HG02973 (cell line): ENCODE data around the gene TMEM205.
A peak's percentile ranks its signal among the peaks of the same experiment; 100 is the strongest.

Experiments used
- ATAC-seq: cut with Tn5 transposase; IDR thresholded peaks from one replicate; pipeline ENCODE4 v1.9.1; 2021; ENCODE audit warnings: moderate library complexity; ENCODE audit not compliant: unreplicated experiment

Gene TMEM205

GRCh38 chr19:11304936-11305335, 41.1 kb downstream of the TMEM205 start:
- ATAC-seq = no peak

GRCh38 chr19:11300811-11301120, 45.3 kb downstream of the TMEM205 start:
- no peak for ATAC-seq

- ATAC-seq = no peak
These were observed 45.9 kb downstream of the TMEM205 start for GRCh38 chr19:11299946-11300810.

- ATAC-seq = no peak
These were observed 49.8 kb downstream of the TMEM205 start for GRCh38 chr19:11296264-11296663.

GRCh38 chr19:11295665-11296245, 50.3 kb downstream of the TMEM205 start, which contains the start of gene TSPAN16:
TSS of gene TSPAN16 (plus strand) at chr19:11296160. CDS start at chr19:11296298, 138 bp downstream.
- ATAC-seq = no peak

GRCh38 chr19:11295180-11295579, 50.9 kb downstream of the TMEM205 start:
- ATAC-seq = no peak

GRCh38 chr19:11293433-11294389, 52.4 kb downstream of the TMEM205 start:
- ATAC-seq = peak; percentile 66
